ENCODE measurements around the gene CBX4.

Gene CBX4

GRCh38 chr17:79793924-79794304 is 45.3 kb downstream of the CBX4 start:
- H3K4me3 ChIP-seq (ENCODE audit: low read depth in 1 of 2, low read length in 2 of 2): no peak overlapping the region
- peaks cover 15 to 27% of the 10 kb centered on the region in 2 donors for H3K4me1 ChIP-seq (ENCODE audit: control insufficient read depth in 1 of 2, insufficient read depth in 2 of 2, low read length in 2 of 2)
- peaks cover 51 to 57% of the 10 kb centered on the region in 2 donors for H3K27me3 ChIP-seq (ENCODE audit: control insufficient read depth in 1 of 2, insufficient read depth in 2 of 2, low read length in 2 of 2)

GRCh38 chr17:79792984-79793923 is 46.0 kb downstream of the CBX4 start:
- H3K27ac ChIP-seq (ENCODE audit: low read depth, low read length): no peak overlapping the region
- peaks cover 9 to 22% of the 10 kb centered on the region in 2 donors for H3K4me1 ChIP-seq (ENCODE audit: control insufficient read depth in 1 of 2, insufficient read depth in 2 of 2, low read length in 2 of 2)
- H3K27me3 ChIP-seq (ENCODE audit: control insufficient read depth in 1 of 2, insufficient read depth in 2 of 2, low read length in 2 of 2): peaks cover 50 to 57% of the 10 kb centered on the region in 2 donors
- H3K9ac ChIP-seq (ENCODE audit: low read depth in 1 of 2, low read length in 2 of 2): no peak overlapping the region
- H3K36me3 ChIP-seq (ENCODE audit: control insufficient read depth in 1 of 2, insufficient read depth in 2 of 2, low read length in 2 of 2): peaks cover 0 to 4% of the 10 kb centered on the region in 2 donors
- peak overlapping the region in 1 of 2 donors; percentile 40 for H3K4me3 ChIP-seq (ENCODE audit: low read depth in 1 of 2, low read length in 2 of 2)
- no peaks in the 10 kb centered on the region for H3K9me3 ChIP-seq (ENCODE audit: control insufficient read depth in 1 of 2, low read length in 2 of 2)

More at GRCh38 chr17:79793924-79794304, 45.3 kb downstream of the CBX4 start:
- no peak overlapping the region for H3K27ac ChIP-seq (ENCODE audit: low read depth, low read length)
- no peaks in the 10 kb centered on the region for H3K9me3 ChIP-seq (ENCODE audit: control insufficient read depth in 1 of 2, low read length in 2 of 2)
- no peak overlapping the region for H3K9ac ChIP-seq (ENCODE audit: low read depth in 1 of 2, low read length in 2 of 2)
- H3K36me3 ChIP-seq (ENCODE audit: control insufficient read depth in 1 of 2, insufficient read depth in 2 of 2, low read length in 2 of 2): peaks cover 0 to 4% of the 10 kb centered on the region in 2 donors

GRCh38 chr17:79792341-79792871 is 46.8 kb downstream of the CBX4 start:
- Histone ChIP-seq H3K9ac (ENCODE audit: low read depth in 1 of 2, low read length in 2 of 2) (no peak overlapping the region), H3K27ac (ENCODE audit: low read depth, low read length) (no peak overlapping the region), H3K27me3 (ENCODE audit: control insufficient read depth in 1 of 2, insufficient read depth in 2 of 2, low read length in 2 of 2) (peaks cover 49 to 56% of the 10 kb centered on the region in 2 donors), H3K4me3 (ENCODE audit: low read depth in 1 of 2, low read length in 2 of 2) (no peak overlapping the region), H3K9me3 (ENCODE audit: control insufficient read depth in 1 of 2, low read length in 2 of 2) (no peaks in the 10 kb centered on the region), H3K36me3 (ENCODE audit: control insufficient read depth in 1 of 2, insufficient read depth in 2 of 2, low read length in 2 of 2) (peaks cover 0 to 4% of the 10 kb centered on the region in 2 donors), H3K4me1 (ENCODE audit: control insufficient read depth in 1 of 2, insufficient read depth in 2 of 2, low read length in 2 of 2) (peaks cover 7 to 16% of the 10 kb centered on the region in 2 donors)

- H3K4me1 ChIP-seq (ENCODE audit: control insufficient read depth in 1 of 2, insufficient read depth in 2 of 2, low read length in 2 of 2): peaks cover 7 to 16% of the 10 kb centered on the region in 2 donors
- no peak overlapping the region for H3K4me3 ChIP-seq (ENCODE audit: low read depth in 1 of 2, low read length in 2 of 2)
- no peak overlapping the region for H3K9ac ChIP-seq (ENCODE audit: low read depth in 1 of 2, low read length in 2 of 2)
- peaks cover 56 to 63% of the 10 kb centered on the region in 2 donors for H3K27me3 ChIP-seq (ENCODE audit: control insufficient read depth in 1 of 2, insufficient read depth in 2 of 2, low read length in 2 of 2)
- peaks cover 0 to 4% of the 10 kb centered on the region in 2 donors for H3K36me3 ChIP-seq (ENCODE audit: control insufficient read depth in 1 of 2, insufficient read depth in 2 of 2, low read length in 2 of 2)
- no peak overlapping the region for H3K27ac ChIP-seq (ENCODE audit: low read depth, low read length)
- no peaks in the 10 kb centered on the region for H3K9me3 ChIP-seq (ENCODE audit: control insufficient read depth in 1 of 2, low read length in 2 of 2)
Measured at GRCh38 chr17:79791735-79792161, 47.5 kb downstream of the CBX4 start.

GRCh38 chr17:79790805-79791734 is 48.2 kb downstream of the CBX4 start:
- Histone ChIP-seq H3K9me3 (ENCODE audit: control insufficient read depth in 1 of 2, low read length in 2 of 2) (no peaks in the 10 kb centered on the region), H3K36me3 (ENCODE audit: control insufficient read depth in 1 of 2, insufficient read depth in 2 of 2, low read length in 2 of 2) (peaks cover 0 to 4% of the 10 kb centered on the region in 2 donors), H3K4me1 (ENCODE audit: control insufficient read depth in 1 of 2, insufficient read depth in 2 of 2, low read length in 2 of 2) (peaks cover 4 to 12% of the 10 kb centered on the region in 2 donors), H3K27ac (ENCODE audit: low read depth, low read length) (no peak overlapping the region), H3K27me3 (ENCODE audit: control insufficient read depth in 1 of 2, insufficient read depth in 2 of 2, low read length in 2 of 2) (peaks cover 61 to 63% of the 10 kb centered on the region in 2 donors), H3K9ac (ENCODE audit: low read depth in 1 of 2, low read length in 2 of 2) (no peak overlapping the region), H3K4me3 (ENCODE audit: low read depth in 1 of 2, low read length in 2 of 2) (no peak overlapping the region)

GRCh38 chr17:79789943-79790804 is 49.1 kb downstream of the CBX4 start:
- peaks cover 63 to 65% of the 10 kb centered on the region in 2 donors for H3K27me3 ChIP-seq (ENCODE audit: control insufficient read depth in 1 of 2, insufficient read depth in 2 of 2, low read length in 2 of 2)
- no peak overlapping the region for H3K27ac ChIP-seq (ENCODE audit: low read depth, low read length)
- H3K9me3 ChIP-seq (ENCODE audit: control insufficient read depth in 1 of 2, low read length in 2 of 2): no peaks in the 10 kb centered on the region
- H3K4me3 ChIP-seq (ENCODE audit: low read depth in 1 of 2, low read length in 2 of 2): no peak overlapping the region
- no peak overlapping the region for H3K9ac ChIP-seq (ENCODE audit: low read depth in 1 of 2, low read length in 2 of 2)
- peaks cover 0 to 8% of the 10 kb centered on the region in 2 donors for H3K4me1 ChIP-seq (ENCODE audit: control insufficient read depth in 1 of 2, insufficient read depth in 2 of 2, low read length in 2 of 2)
- peaks cover 0 to 4% of the 10 kb centered on the region in 2 donors for H3K36me3 ChIP-seq (ENCODE audit: control insufficient read depth in 1 of 2, insufficient read depth in 2 of 2, low read length in 2 of 2)

GRCh38 chr17:79788989-79789942 is 50.0 kb downstream of the CBX4 start:
- Histone ChIP-seq H3K9me3 (ENCODE audit: control insufficient read depth in 1 of 2, low read length in 2 of 2) (no peaks in the 10 kb centered on the region), H3K9ac (ENCODE audit: low read depth in 1 of 2, low read length in 2 of 2) (no peak overlapping the region), H3K36me3 (ENCODE audit: control insufficient read depth in 1 of 2, insufficient read depth in 2 of 2, low read length in 2 of 2) (no peaks in the 10 kb centered on the region), H3K27me3 (ENCODE audit: control insufficient read depth in 1 of 2, insufficient read depth in 2 of 2, low read length in 2 of 2) (peaks cover 63 to 65% of the 10 kb centered on the region in 2 donors), H3K4me3 (ENCODE audit: low read depth in 1 of 2, low read length in 2 of 2) (no peak overlapping the region), H3K4me1 (ENCODE audit: control insufficient read depth in 1 of 2, insufficient read depth in 2 of 2, low read length in 2 of 2) (peaks cover 0 to 8% of the 10 kb centered on the region in 2 donors), H3K27ac (ENCODE audit: low read depth, low read length) (no peak overlapping the region)

GRCh38 chr17:79788455-79788854 is 50.8 kb downstream of the CBX4 start:
- Histone ChIP-seq H3K4me3 (ENCODE audit: low read depth in 1 of 2, low read length in 2 of 2) (no peak overlapping the region), H3K9ac (ENCODE audit: low read depth in 1 of 2, low read length in 2 of 2) (no peak overlapping the region), H3K9me3 (ENCODE audit: control insufficient read depth in 1 of 2, low read length in 2 of 2) (no peaks in the 10 kb centered on the region), H3K27ac (ENCODE audit: low read depth, low read length) (no peak overlapping the region), H3K36me3 (ENCODE audit: control insufficient read depth in 1 of 2, insufficient read depth in 2 of 2, low read length in 2 of 2) (no peaks in the 10 kb centered on the region), H3K4me1 (ENCODE audit: control insufficient read depth in 1 of 2, insufficient read depth in 2 of 2, low read length in 2 of 2) (peaks cover 0 to 6% of the 10 kb centered on the region in 2 donors), H3K27me3 (ENCODE audit: control insufficient read depth in 1 of 2, insufficient read depth in 2 of 2, low read length in 2 of 2) (peaks cover 60 to 65% of the 10 kb centered on the region in 2 donors)

All from duodenal mucosa (tissue), 2 donors.